HG02970 (cell line): ENCODE data around the gene ELP2.
"Not testable (repeated sequence)": the region's sequence is repeated elsewhere in the genome, so short reads cannot be mapped to it uniquely, and the experiment has no call there.

ENCODE experiments used
- ATAC-seq: cut with Tn5 transposase; IDR thresholded peaks from one replicate; pipeline ENCODE4 v1.9.1; 2021; ENCODE audit warnings: mild to moderate bottlenecking, moderate library complexity, moderate number of reproducible peaks; ENCODE audit not compliant: unreplicated experiment, low FRiP score

ELP2 gene

GRCh38 chr18:36155851-36156757 lies 26.4 kb downstream of the ELP2 start:
- ATAC-seq, result no peak

- no peak for ATAC-seq
These were observed 27.7 kb downstream of the ELP2 start for GRCh38 chr18:36157441-36157840.

- ATAC-seq, result no peak
These were observed 28.7 kb downstream of the ELP2 start for GRCh38 chr18:36158266-36158867.

- no peak for ATAC-seq
These were observed 31.3 kb downstream of the ELP2 start for GRCh38 chr18:36160959-36161371.

GRCh38 chr18:36162981-36163380 lies 33.3 kb downstream of the ELP2 start:
- no peak for ATAC-seq

GRCh38 chr18:36167692-36168218 lies 38.1 kb downstream of the ELP2 start:
- ATAC-seq, result no peak

GRCh38 chr18:36168296-36168695 lies 38.6 kb downstream of the ELP2 start:
- ATAC-seq, result not testable (repeated sequence)

- no peak for ATAC-seq
These were observed 40.2 kb downstream of the ELP2 start for GRCh38 chr18:36169938-36170337.

- ATAC-seq, result no peak
These were observed 45.8 kb downstream of the ELP2 start for GRCh38 chr18:36175481-36175880.

- ATAC-seq, result no peak
These were observed 46.5 kb downstream of the ELP2 start for GRCh38 chr18:36176177-36176584.

- no peak for ATAC-seq
These were observed 47.0 kb downstream of the ELP2 start for GRCh38 chr18:36176711-36177110.

GRCh38 chr18:36177913-36178312 lies 48.2 kb downstream of the ELP2 start:
- no peak for ATAC-seq

- ATAC-seq, result no peak
These were observed 50.1 kb downstream of the ELP2 start for GRCh38 chr18:36179562-36180355.

- ATAC-seq, result no peak
These were observed 51.7 kb downstream of the ELP2 start for GRCh38 chr18:36181441-36181840.

- ATAC-seq, result no peak
These were observed 52.3 kb downstream of the ELP2 start for GRCh38 chr18:36181898-36182506.

GRCh38 chr18:36183033-36183432 lies 53.3 kb downstream of the ELP2 start:
- ATAC-seq, result no peak

GRCh38 chr18:36183987-36184386 lies 54.3 kb downstream of the ELP2 start:
- no peak for ATAC-seq

- no peak for ATAC-seq
These were observed 55.5 kb downstream of the ELP2 start for GRCh38 chr18:36185157-36185556.

- no peak for ATAC-seq
These were observed 56.3 kb downstream of the ELP2 start for GRCh38 chr18:36185901-36186460.
